ENCODE results near the gene SLC24A3. TPM values are rescaled to one million over a fixed set of nuclear protein-coding genes. Genes with fewer than 3 reads are reported as not detected.

SLC24A3 gene
- total RNA-seq, 1 donor from 2014 or later = 0.79 TPM

DNA sequence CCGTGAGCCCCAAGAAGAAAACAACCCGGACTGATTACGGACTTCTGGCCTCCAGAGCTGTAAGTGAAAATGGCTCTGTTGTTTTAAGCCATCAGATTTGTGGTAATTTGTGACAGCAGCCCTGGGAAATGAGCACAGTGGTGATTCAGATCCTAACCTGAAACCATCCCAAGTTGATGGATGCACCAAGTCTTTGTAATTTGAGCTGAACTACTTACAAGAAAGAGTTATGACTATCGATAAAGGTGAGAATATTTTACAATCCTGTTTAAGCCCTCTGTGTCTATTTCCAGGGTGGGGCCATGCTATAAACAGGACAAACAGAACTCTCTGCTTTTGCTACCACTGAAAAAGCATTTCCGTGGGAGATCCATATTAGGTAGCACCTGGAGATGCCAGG is 526.5 kb downstream of the SLC24A3 start:
- Mint-ChIP-seq H3K27me3 (ENCODE audit: low read depth, unreplicated experiment) (no peaks in the 10 kb centered on the region), H3K4me3 (ENCODE audit: unreplicated experiment) (no peak overlapping the region), H3K27ac (ENCODE audit: unreplicated experiment) (no peak overlapping the region), H3K4me1 (ENCODE audit: low read depth, unreplicated experiment) (peaks cover 28% of the 10 kb centered on the region), H3K36me3 (ENCODE audit: low read depth, unreplicated experiment) (no peaks in the 10 kb centered on the region), H3K9me3 (ENCODE audit: unreplicated experiment) (no peaks in the 10 kb centered on the region)
- Histone ChIP-seq H3K36me3 (ENCODE audit: insufficient read depth, low read length) (no peaks in the 10 kb centered on the region), H3K27ac (ENCODE audit: low read depth, low read length) (no peak overlapping the region), H4K20me1 (ENCODE audit: insufficient read depth, low read length) (no peaks in the 10 kb centered on the region), H3K27me3 (ENCODE audit: insufficient read depth, low read length) (peaks cover 3% of the 10 kb centered on the region), H3K9me3 (ENCODE audit: insufficient read depth, low read depth, low read length) (no peaks in the 10 kb centered on the region), H2AFZ (ENCODE audit: low read depth, low read length) (no peak overlapping the region), H3K4me3 (ENCODE audit: insufficient read depth, low read depth, low read length) (no peak overlapping the region), H3K4me2 (ENCODE audit: low read length) (no peak overlapping the region), H3K79me2 (ENCODE audit: insufficient read depth, low read length) (no peaks in the 10 kb centered on the region), H3K9ac (ENCODE audit: low read length) (no peak overlapping the region), H3K4me1 (ENCODE audit: insufficient read depth, low read length) (peaks cover 15% of the 10 kb centered on the region)
- TF ChIP-seq EZH2 (IDR thresholded peaks at IDR 0.05; ENCODE audit: insufficient read depth, low read length) = no peak
- TF ChIP-seq, protein P1, sequence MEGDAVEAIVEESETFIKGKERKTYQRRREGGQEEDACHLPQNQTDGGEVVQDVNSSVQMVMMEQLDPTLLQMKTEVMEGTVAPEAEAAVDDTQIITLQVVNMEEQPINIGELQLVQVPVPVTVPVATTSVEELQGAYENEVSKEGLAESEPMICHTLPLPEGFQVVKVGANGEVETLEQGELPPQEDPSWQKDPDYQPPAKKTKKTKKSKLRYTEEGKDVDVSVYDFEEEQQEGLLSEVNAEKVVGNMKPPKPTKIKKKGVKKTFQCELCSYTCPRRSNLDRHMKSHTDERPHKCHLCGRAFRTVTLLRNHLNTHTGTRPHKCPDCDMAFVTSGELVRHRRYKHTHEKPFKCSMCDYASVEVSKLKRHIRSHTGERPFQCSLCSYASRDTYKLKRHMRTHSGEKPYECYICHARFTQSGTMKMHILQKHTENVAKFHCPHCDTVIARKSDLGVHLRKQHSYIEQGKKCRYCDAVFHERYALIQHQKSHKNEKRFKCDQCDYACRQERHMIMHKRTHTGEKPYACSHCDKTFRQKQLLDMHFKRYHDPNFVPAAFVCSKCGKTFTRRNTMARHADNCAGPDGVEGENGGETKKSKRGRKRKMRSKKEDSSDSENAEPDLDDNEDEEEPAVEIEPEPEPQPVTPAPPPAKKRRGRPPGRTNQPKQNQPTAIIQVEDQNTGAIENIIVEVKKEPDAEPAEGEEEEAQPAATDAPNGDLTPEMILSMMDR (IDR thresholded peaks at IDR 0.05; ENCODE audit: insufficient read depth, low read depth, low read length) = no peak
- FAIRE-seq (no peak), DNase-seq (ENCODE audit: low read depth) (peak; percentile 52)

DNA sequence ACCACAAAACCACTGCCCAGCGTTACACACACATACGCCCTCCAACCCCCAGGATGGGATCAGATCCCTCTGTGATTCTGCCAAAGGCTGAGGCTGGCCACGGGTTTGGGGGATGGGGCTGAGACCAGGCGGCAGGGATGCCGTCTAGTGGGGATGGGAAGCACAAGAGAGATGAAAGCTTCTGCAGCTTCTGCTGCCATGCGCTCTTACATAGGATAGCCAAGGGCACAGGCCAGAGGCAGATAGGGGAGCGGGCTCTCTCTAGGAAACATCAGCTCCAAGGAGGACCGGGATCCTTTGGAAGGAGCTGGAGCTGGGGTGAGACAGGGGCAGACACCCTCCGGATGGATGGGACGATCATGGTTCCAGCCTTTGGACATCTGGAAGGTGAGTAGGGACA is 526.9 kb downstream of the SLC24A3 start:
- Histone ChIP-seq H4K20me1 (ENCODE audit: insufficient read depth, low read length) (no peaks in the 10 kb centered on the region), H3K27me3 (ENCODE audit: insufficient read depth, low read length) (peaks cover 3% of the 10 kb centered on the region), H3K4me3 (ENCODE audit: insufficient read depth, low read depth, low read length) (no peak overlapping the region), H3K36me3 (ENCODE audit: insufficient read depth, low read length) (no peaks in the 10 kb centered on the region), H3K4me1 (ENCODE audit: insufficient read depth, low read length) (peaks cover 15% of the 10 kb centered on the region), H3K9ac (ENCODE audit: low read length) (no peak overlapping the region), H2AFZ (ENCODE audit: low read depth, low read length) (no peak overlapping the region), H3K27ac (ENCODE audit: low read depth, low read length) (no peak overlapping the region), H3K9me3 (ENCODE audit: insufficient read depth, low read depth, low read length) (no peaks in the 10 kb centered on the region), H3K4me2 (ENCODE audit: low read length) (no peak overlapping the region), H3K79me2 (ENCODE audit: insufficient read depth, low read length) (no peaks in the 10 kb centered on the region)
- Mint-ChIP-seq H3K27ac (ENCODE audit: unreplicated experiment) (no peak overlapping the region), H3K27me3 (ENCODE audit: low read depth, unreplicated experiment) (no peaks in the 10 kb centered on the region), H3K36me3 (ENCODE audit: low read depth, unreplicated experiment) (no peaks in the 10 kb centered on the region), H3K4me1 (ENCODE audit: low read depth, unreplicated experiment) (peaks cover 28% of the 10 kb centered on the region), H3K9me3 (ENCODE audit: unreplicated experiment) (no peaks in the 10 kb centered on the region), H3K4me3 (ENCODE audit: unreplicated experiment) (no peak overlapping the region)
- FAIRE-seq = no peak
- TF ChIP-seq, protein P1 (IDR thresholded peaks at IDR 0.05; ENCODE audit: insufficient read depth, low read depth, low read length) = no peak
- TF ChIP-seq EZH2 (IDR thresholded peaks at IDR 0.05; ENCODE audit: insufficient read depth, low read length) = no peak
- DNase-seq (ENCODE audit: low read depth) = no peak

DNA sequence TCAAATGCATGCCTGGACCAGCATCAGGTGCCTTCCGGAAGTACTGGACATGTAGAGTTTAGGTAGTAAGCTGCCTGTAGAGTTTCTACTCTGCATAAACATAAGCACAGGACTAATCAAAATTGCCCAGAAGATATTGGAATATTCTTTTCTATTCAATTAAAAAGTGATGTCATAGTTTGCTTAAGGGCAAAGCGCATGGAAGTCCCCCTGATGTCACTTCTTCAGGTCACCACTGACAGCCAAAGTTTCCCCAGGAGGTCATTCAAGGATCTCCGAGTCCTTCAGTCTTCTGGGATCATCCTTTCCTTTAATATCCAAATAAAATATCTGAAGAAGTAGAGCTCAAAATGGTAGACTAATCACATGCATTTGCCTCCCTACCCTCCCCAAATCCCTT is 528.1 kb downstream of the SLC24A3 start:
- peaks cover 8% of the 10 kb centered on the region for H3K4me1 ChIP-seq (ENCODE audit: insufficient read depth, low read length)
- H3K4me3 ChIP-seq (ENCODE audit: insufficient read depth, low read depth, low read length) = no peak overlapping the region
- H2AFZ ChIP-seq (ENCODE audit: low read depth, low read length) = no peak overlapping the region
- FAIRE-seq (no peak), DNase-seq (ENCODE audit: low read depth) (no peak)
- peaks cover 20% of the 10 kb centered on the region for H3K4me1 Mint-ChIP-seq (ENCODE audit: low read depth, unreplicated experiment)
- H3K27me3 ChIP-seq (ENCODE audit: insufficient read depth, low read length) = peaks cover 3% of the 10 kb centered on the region
- H4K20me1 ChIP-seq (ENCODE audit: insufficient read depth, low read length) = no peaks in the 10 kb centered on the region
- no peak overlapping the region for H3K27ac ChIP-seq (ENCODE audit: low read depth, low read length)
- H3K36me3 Mint-ChIP-seq (ENCODE audit: low read depth, unreplicated experiment) = no peaks in the 10 kb centered on the region
- peaks cover under 1% of the 10 kb centered on the region for H3K9me3 Mint-ChIP-seq (ENCODE audit: unreplicated experiment)
- no peak overlapping the region for H3K4me3 Mint-ChIP-seq (ENCODE audit: unreplicated experiment)
- no peaks in the 10 kb centered on the region for H3K79me2 ChIP-seq (ENCODE audit: insufficient read depth, low read length)
- TF ChIP-seq, protein P1 (IDR thresholded peaks at IDR 0.05; ENCODE audit: insufficient read depth, low read depth, low read length) = no peak
- no peak for TF ChIP-seq EZH2 (IDR thresholded peaks at IDR 0.05; ENCODE audit: insufficient read depth, low read length)
- no peak overlapping the region for H3K27ac Mint-ChIP-seq (ENCODE audit: unreplicated experiment)
- no peak overlapping the region for H3K9ac ChIP-seq (ENCODE audit: low read length)
- peaks cover 2% of the 10 kb centered on the region for H3K27me3 Mint-ChIP-seq (ENCODE audit: low read depth, unreplicated experiment)
- no peaks in the 10 kb centered on the region for H3K9me3 ChIP-seq (ENCODE audit: insufficient read depth, low read depth, low read length)
- no peak overlapping the region for H3K4me2 ChIP-seq (ENCODE audit: low read length)
- H3K36me3 ChIP-seq (ENCODE audit: insufficient read depth, low read length) = no peaks in the 10 kb centered on the region

Data from astrocyte (in vitro differentiated cells and primary cell).